ENCODE data around the gene RIPOR3. TPM values are rescaled to one million over a fixed set of nuclear protein-coding genes. Genes with fewer than 3 reads are reported as not detected.
A peak's percentile ranks its signal among the peaks of the same experiment; 100 is the strongest.
"Not testable (repeated sequence)": the region's sequence is repeated elsewhere in the genome, so short reads cannot be mapped to it uniquely, and the experiment has no call there.

RIPOR3 gene
- total RNA-seq, 1 experiment from 2014 or later: 0.31 TPM

DNA sequence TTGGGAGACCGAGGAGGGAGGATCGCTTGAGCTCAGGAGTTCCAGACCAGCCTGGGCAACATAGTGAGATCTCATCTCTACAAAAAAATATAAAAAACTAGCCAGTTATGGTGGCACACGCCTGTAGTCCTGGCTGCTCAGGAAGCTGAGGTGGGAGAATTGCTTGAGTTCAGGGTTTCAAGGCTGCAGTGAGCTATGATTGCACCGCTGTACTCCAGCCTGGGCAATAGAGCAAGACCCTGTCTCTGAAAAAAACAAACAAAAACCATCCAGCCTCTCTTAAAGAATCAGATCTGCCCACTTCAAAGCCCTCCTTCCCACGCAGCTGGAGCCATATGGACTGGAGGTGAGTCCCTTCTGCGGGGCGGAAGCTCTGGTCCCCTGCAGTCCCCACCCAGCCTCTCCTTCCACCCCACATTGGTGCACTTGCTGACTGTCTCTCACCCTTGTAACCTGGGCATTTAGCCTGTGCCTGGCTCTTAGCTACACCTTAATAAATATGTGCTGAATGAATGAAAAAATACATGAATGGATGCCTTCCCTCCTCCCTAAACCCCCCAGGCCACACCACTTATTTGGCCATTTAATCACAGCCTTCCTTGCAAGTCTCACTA is 32.9 kb upstream of the RIPOR3 start:
- DNase-seq (ENCODE audit: low spot score): no peak

DNA sequence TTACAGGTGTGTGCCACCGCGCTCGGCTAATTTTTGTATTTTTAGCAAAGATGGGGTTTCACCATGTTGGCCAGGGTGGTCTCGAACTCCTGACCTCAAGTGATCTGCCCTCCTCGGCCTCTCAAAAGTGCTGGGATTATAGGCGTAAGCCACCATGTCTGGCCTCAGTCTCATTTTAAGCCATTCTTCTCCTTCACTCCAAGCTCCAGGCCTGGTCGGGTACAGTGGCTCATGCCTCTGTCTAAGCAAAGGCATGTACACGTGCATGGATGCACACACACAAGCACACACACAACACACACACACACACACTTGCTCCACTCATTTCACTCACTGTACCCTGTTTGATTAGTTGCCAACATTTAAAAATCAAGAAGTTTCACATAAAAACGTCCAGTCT is 32.3 kb upstream of the RIPOR3 start:
- DNase-seq (ENCODE audit: low spot score): no peak

DNA sequence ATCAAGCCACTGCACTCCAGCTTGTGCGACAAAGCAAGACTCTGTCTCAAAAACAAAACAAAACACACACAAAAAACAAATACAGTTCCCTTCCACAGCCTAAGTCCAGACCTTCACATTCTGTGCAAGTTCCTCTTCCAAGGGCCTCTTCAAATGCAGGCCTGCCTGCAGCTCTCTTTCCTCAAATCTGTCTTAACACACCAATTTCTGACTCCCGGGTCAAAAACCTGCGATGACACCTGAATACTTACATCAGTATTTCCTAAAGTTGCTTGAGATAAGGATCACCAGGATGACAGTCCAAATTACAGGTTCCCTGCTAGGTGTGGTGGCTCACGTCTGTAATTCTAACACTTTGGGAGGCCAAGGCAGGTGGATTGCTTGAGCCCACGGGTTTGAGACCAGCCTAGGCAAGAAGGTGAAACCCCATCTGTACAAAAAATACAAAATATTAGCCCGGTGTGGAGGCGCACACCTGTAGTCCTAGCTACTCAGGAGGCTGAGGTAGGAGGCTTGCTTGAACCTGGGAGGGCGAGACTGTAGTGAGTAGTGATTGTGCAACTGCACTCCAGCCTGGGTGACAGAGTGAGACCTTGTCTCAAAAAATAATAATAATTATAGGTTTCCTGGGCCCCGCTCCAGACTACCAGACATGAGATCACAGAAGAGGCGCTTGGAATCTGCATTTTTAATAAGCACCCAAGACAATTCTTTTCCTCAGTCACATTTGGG is 31.2 kb upstream of the RIPOR3 start:
- no peak for DNase-seq (ENCODE audit: low spot score)

DNA sequence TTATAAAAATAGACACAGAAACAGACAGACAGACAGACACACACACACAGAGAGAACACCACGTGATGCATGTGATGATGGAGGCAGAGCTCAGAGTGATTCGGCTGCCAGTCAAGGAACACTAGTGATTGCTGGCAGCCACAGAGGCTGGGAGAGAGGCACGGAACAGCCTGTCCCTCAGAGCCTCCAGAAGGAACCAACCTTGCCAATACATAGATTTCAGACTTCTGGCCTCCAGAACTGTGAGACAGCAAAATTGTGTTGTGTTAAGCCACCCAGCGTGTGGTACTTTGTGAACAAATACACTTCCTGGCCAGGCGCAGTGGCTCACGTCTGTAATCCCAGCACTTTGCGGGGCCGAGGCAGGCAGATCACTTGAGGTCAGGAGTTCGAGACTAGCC is 30.5 kb upstream of the RIPOR3 start:
- DNase-seq (ENCODE audit: low spot score): no peak

DNA sequence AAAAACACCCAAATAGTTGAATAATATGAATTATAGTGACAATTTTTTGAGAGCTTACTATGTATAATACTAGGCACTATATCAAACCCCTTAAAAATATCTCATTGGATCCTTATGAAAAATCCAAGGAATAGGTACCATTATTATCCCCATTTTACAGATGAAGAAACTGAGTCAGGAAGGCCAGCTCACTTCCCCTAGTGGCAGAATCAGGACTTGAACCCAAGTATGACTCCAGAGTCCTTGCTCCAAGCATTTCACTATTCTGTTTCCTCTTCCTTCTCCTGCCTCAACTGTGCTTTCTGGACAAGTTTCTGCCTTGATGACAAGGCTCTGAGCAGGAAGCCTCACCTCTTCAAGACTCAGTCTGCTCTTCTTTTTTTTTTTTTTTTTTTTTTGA is 29.2 kb upstream of the RIPOR3 start:
- DNase-seq (ENCODE audit: low spot score): no peak

DNA sequence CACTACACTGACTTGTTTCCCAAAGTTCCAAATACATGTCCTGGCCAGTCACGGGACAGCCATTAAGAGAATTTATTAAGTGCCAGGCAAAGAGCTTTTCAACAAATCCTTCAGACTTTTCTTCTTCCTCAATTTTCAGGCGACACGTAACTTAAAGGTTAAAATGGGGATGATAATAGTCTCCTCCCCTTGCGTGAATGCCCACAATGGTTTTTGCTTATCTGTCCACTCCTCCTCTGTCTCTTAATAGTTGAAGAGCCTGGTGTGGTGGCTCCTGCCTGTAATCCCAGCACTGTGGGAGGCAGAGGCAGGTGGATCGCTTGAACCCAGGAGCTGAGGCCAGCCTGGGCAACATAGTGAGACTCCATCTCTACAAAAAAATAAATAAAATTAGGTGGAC is 28.7 kb upstream of the RIPOR3 start:
- no peak for DNase-seq (ENCODE audit: low spot score)

DNA sequence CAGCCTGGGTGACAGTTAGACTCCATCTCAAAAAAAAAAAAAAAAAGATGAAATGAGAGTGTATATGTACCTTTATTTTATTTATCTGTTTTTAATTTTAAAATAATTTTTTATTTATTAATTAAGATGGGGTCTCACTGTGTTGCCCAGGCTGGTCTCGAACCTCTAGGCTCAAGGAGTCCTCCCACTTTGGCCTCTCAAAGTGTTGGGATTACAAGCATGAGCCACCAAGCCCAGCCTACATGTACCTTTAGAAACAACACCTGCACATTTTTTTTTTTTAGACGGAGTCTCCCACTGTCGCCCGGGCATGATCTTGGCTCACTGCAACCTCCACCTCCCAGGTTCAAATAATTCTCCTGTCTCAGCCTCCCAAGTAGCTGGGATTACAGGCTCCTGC is 28.0 kb upstream of the RIPOR3 start:
- no peak for DNase-seq (ENCODE audit: low spot score)

DNA sequence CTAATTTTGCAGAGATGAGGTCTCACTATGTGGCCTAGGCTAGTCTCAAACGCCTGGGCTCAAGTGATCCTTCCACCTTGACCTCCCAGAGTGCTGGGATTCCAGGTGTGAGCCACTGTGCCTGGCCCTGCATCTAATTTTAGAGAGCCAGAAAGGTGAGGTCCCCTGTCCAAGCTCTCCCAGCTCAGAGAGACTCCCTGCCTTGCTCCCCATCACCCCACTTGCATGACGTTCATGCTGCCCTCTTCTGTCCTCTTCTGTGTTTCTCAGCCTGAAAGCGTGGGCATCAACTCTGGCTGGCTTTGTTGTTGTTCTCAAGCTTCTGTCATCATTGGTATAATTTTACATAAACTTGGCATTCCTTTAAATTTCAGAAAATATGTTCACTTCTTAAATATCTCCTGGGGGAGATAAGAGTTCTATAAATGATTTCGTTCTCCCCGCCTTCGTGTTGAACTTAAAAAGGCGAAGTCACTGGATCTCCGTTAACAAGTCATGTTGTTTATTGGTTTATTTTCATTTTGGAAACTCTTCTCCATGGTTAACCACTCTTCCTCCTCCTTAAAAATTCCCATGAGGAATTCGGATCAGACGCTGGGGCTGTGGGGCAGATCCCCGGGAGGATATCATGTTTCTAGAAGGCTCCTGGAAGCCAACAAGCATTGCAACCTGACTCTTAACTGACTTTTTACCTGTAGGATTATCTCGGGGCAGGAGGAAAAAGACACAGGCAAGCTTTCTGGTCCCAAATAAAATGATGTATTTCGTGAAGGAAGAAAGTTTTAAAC is 26.8 kb upstream of the RIPOR3 start:
- DNase-seq (ENCODE audit: low spot score): peak; percentile 64

DNA sequence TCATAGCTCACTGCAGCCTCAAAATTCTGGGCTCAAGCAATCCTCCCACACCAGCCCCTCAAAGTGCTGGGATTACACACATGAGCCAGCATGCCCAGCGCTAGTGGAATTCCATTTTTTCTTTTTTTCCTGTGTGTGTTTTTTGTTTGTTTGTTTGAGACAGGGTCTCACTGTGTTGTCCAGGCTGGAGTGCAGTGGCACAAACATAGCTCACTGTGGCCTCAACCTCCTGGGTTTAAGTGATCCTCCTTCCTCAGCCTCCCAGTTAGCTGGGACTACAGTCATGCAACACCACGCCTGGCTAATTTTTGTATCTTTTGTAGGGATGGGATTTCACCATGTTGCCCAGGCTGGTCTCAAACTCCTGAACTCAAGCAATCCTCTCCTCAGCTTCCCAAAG is 26.0 kb upstream of the RIPOR3 start:
- no peak for DNase-seq (ENCODE audit: low spot score)

DNA sequence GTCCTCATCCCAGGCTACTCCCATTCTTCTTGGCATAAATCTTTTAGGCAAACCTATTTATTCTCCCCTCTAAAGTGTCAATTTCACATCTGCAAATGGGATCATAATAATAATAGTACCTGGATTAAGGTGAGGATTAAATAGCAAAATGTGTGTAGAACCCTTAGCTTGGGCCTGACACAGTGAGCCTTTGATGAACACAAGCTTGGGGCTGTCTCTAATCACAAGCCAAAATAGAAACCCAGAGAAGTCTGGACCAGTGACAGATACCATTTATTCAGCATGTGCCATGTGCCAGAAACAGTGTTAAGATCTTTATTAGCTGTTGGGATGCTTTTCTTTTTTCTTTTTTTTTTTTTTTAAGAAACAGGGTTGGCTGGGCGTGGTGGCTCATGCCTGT is 25.2 kb upstream of the RIPOR3 start:
- no peak for DNase-seq (ENCODE audit: low spot score)

DNA sequence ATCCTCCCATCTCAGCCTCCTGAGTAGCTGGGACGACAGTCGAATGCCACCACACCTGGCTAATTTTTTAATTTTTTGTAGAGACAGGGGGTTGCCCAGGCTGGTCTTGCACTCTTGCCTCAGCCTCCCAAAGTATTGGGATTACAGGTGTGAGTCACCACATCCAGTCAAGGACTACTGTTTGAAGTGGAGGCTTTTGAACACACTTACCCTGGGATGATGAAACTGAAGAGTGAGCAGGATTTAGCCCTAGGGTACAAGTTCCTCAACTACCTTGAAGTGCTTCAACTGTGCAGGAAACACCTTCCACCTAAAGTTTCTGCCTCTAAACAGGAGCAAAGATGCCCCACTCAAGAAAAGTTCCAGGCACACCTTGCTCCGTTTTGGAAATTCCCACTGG is 24.4 kb upstream of the RIPOR3 start:
- DNase-seq (ENCODE audit: low spot score): no peak

DNA sequence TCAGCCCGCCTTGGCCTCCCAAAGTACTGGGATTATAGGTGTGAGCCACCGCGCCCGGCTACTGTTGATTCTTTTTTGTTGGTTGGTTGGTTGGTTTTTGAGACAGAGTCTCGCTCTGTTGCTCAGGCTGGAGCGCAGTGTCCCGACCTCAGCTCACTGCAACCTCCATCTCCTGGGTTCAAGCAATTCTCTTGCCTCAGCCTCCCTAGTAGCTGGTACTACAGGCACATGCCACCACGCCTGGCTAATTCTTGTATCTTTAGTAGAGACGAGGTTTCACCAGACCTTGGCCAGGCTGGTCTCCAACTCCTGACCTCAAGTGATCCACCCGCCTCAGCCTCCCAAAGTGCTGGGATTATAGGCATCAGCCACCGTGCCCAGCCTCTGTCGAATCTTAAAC is 23.1 kb upstream of the RIPOR3 start:
- not testable (repeated sequence) for DNase-seq (ENCODE audit: low spot score)

DNA sequence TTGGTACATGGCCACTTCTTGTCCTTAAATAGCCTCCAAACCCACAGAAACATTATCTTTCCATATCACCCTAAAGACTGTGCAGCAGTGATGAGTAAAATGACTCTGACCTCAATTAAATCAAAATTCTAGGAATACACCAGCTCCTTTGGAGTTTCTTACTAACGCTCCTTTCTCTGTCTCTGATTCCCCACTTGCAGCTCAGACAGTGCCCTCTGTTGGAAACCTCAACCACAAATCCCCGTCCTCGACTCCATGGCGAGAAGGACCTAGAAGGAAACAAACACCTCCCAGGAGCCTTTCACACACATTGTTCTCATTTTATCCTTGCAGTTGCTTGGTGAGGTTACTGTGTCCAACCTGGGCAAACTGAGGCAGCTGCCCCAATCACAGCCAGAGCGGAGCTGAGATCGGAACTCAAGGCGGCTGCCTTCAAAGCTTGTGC is 22.3 kb upstream of the RIPOR3 start:
- peak; percentile 87 for DNase-seq (ENCODE audit: low spot score)

DNA sequence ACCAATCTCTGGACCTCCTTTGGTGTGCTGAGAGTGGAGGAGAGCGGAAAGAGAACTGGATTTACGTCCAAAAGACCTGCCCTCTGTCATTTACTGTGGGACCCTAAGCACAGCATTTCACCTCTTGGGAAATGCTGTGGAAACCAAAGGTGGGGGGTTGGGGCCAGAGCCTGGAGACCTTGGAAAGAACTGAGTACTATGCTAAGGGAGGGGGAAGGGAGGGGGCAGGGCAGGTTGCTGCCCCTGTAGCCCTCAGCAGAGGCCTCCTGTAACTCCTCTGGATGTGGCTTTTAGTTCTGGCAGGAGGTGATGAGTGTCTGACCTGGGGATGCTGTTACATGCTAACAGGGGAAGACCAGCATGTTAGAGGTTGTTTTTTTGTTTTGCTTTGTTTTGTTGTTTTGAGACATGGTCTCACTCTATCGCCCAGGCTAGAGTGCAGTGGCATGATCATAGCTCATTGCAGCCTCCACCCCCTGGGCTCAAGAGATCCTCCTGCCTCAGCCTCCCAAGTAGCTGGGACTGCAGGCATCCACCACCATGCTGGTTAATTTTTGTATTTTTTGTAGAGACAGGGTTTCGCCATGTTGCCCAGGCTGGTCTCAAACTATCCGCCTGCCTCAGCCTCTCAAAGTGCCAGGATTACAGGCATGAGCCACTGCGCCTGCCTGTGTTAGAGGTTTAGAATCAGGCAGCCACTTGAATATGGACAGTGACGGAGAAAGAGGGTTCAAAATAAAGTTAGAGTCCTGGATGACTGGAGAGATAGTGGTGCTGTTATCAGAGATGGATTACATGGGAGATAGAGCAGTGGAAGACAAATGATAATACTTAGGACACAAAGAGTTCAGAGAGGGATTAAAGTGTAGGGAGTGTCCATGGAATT is 21.7 kb upstream of the RIPOR3 start:
- DNase-seq (ENCODE audit: low spot score): no peak

DNA sequence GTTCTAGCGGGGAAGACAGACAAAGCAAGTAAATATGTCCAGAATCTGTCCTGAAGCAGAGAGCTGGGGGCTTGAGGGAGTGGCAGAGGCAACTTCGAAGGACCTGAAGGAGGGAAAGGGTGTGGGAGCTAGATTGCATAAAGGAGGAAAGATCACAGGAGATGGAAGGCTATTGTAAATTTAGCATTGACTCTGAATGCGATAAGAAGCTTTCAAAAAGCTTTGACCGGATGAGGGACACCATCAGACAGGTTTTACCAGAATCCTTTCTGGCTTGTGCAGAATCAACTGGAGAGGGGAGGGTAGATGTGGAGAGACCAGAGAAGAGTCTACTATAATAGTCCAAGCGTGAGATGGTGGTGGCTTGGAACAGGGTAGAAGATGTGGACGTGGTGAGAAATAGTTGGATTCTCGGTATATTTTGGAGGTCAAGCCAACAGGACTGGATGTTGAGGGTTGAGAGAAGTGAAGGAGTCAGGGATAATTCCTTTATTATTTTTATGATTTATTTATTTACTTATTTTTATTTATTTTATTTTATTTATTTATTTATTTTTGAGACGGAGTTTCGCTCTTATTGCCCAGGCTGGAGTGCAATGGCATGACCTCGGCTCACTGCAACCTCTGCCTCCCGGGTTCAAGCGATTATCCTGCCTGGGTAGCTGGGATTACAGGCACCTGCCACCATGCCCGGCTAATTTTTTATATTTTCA is 19.9 kb upstream of the RIPOR3 start:
- peak; percentile 68 for DNase-seq (ENCODE audit: low spot score)

DNA sequence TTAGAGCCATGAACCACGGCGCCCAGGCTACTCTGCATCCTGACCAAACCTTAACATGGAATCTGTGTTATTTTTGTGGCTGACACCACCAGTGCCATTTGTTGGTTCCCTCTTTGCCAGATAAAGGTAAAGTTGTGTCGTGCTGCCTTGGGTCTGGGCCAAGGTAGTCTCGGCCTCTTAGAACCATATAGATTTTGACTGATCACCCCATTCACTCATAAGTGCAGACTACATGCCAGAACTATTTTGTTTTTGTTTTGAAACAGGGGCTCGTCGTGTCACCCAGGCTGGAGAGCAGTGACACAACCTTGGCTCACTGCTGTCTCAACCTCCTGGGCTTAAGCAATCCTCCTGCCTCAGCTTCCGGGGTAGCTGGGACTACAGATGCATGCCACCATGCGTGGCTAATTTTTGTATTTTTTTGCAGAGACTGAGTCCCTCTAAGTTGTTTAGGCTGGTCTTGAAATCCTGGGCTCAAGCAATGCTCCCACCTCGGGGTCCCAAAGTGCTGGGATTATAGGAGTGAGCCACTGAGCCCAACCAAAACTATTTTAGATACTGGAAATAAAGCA is 19.2 kb upstream of the RIPOR3 start:
- no peak for DNase-seq (ENCODE audit: low spot score)

DNA sequence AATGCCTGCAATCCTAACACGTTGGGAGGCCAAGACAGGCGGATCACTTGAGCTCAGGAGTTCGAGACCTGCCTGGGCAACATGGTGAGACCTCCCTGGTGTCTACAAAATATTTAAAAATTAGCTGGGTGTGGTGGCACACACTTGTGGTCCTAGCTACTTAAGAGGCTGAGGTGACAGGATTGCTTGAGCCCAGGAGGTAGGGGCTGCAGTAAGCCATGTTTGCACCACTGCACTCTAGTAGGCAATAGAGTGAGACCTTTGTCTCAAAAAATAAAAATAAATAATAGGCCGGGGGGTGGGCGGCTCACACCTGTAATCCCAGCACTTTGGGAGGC is 18.3 kb upstream of the RIPOR3 start:
- DNase-seq (ENCODE audit: low spot score): no peak

DNA sequence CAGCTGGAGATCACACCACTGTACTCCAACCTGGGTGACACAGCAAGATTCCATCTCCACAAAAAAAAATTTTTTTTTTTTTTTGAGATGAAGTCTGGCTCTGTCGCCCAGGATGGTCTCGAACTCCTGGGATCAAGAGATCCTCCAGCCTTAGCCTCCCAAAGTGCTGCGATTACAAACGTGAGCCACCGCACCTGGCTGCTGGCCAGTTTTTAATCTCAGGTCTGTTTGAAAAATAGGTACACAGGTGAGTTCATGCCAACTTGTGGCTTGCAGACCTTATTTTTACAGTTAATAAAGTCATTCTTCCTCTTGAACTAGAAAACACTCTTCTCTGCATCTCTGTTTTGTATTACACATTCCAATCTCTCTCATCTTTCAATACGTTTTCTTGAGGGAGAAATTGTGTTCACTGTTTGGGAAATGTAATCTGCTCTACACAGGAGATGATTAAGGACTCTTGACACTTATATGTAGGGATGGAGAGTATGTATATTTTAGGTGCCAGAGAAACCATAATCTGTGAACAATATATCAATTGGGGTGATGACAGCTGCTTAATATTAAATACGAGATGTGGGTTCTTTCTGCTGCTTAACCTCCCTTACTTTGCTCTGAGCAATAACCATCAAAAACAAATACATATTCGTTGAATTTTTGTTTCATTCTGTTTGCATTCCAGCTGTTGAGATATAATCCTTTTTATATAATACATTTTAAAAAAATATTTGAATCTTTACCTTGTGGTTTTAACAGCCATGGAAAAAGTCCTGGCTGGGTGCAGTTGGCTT is 17.7 kb upstream of the RIPOR3 start:
- no peak for DNase-seq (ENCODE audit: low spot score)

DNA sequence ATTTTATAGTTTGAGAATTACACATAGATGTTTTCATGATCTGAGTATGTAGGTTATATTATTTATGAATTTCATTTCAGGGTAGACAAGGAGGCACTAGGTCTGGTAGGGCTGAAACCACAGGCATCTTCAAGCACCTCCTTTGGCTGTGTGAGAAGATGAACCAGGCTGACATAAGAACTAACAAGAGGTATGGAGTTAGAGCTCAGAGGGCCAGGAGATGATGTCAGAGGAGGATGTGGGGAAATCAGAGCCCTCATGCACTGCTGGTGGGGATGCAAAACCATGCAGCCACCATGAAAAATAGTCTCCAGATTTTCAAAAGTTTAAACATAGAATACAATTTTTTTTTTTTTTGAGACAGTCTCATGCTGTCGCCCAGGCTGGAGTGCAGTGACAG is 13.6 kb upstream of the RIPOR3 start:
- no peak for DNase-seq (ENCODE audit: low spot score)

DNA sequence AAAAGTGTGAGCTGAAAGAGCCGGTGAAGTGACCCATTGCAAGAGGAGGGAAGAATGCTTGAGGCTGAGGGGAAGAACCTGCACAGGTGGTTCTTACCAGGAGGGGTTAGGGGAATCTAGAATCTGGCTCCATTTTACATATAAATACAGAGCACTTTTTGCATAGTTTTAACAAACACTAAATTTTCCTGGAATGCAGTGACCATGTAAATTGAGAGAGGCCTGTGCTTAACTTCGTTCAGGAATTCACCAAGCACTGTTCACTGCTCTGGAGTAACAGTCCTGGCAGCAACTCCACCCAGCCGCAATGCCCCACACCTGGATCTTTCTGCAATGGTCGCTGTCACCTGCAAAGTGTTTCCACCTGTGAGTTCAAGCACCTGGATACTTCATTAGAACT is 13.2 kb upstream of the RIPOR3 start:
- DNase-seq (ENCODE audit: low spot score): no peak
